EL (cell line): ENCODE measurements around the gene MCCD1.

ENCODE experiments used
- DNase-seq: peaks from one replicate; pipeline ENCODE4 v3.0.0-alpha.2; 2016

The MCCD1 gene

GRCh38 chr6:31544676-31545075 is 15.9 kb downstream of the MCCD1 start:
- no peak for DNase-seq

GRCh38 chr6:31545291-31545690 is 16.5 kb downstream of the MCCD1 start:
- DNase-seq = no peak

- DNase-seq = peak; percentile 93
Measured at GRCh38 chr6:31546339-31546957, 17.7 kb downstream of the MCCD1 start, which contains the start of gene ATP6V1G2. TSS of gene ATP6V1G2 (minus strand) at chr6:31546608. CDS start at chr6:31546559, 49 bp downstream.

- peak; percentile 98 for DNase-seq
Measured at GRCh38 chr6:31546958-31547726, 18.4 kb downstream of the MCCD1 start, which contains the start of gene NFKBIL1. TSS of gene NFKBIL1 (plus strand) at chr6:31547608. CDS start at chr6:31547695, 87 bp downstream.

GRCh38 chr6:31547727-31548543 is 19.2 kb downstream of the MCCD1 start:
- no peak for DNase-seq

GRCh38 chr6:31548544-31548873 is 19.7 kb downstream of the MCCD1 start:
- DNase-seq = no peak

GRCh38 chr6:31551371-31551770 is 22.6 kb downstream of the MCCD1 start:
- DNase-seq = peak; percentile 69

- DNase-seq = no peak
Measured at GRCh38 chr6:31556307-31556706, 27.5 kb downstream of the MCCD1 start.

- DNase-seq = no peak
Measured at GRCh38 chr6:31557443-31558317, 28.9 kb downstream of the MCCD1 start.

- no peak for DNase-seq
Measured at GRCh38 chr6:31558318-31558625, 29.5 kb downstream of the MCCD1 start.

GRCh38 chr6:31558631-31559500 is 30.1 kb downstream of the MCCD1 start:
- DNase-seq = peak; percentile 34

GRCh38 chr6:31559606-31559957 is 30.8 kb downstream of the MCCD1 start:
- DNase-seq = no peak

GRCh38 chr6:31559958-31560696 is 31.4 kb downstream of the MCCD1 start:
- peak; percentile 96 for DNase-seq

GRCh38 chr6:31560697-31561058 is 31.9 kb downstream of the MCCD1 start:
- no peak for DNase-seq

- DNase-seq = no peak
Measured at GRCh38 chr6:31567531-31568370, 39.0 kb downstream of the MCCD1 start.

GRCh38 chr6:31568537-31568961 is 39.8 kb downstream of the MCCD1 start:
- DNase-seq = no peak

- DNase-seq = no peak
Measured at GRCh38 chr6:31569861-31570536, 41.2 kb downstream of the MCCD1 start.

- DNase-seq = no peak
Measured at GRCh38 chr6:31572041-31572911, 43.5 kb downstream of the MCCD1 start, which contains the start of gene LTA. TSS of gene LTA (plus strand) at chr6:31572289. CDS start at chr6:31572743, 454 bp downstream.
